IMR-90 (cell line): ENCODE data around the gene XAGE1A. TPM values are rescaled to one million over a fixed set of nuclear protein-coding genes. Genes with fewer than 3 reads are reported as not detected.
"Not testable (repeated sequence)": the region's sequence is repeated elsewhere in the genome, so short reads cannot be mapped to it uniquely, and the experiment has no call there.

Source experiments
- ATAC-seq: fragments of 200-7000 bp; cut with Tn5 transposase; 2 replicates; pipeline ENCODE4 v1.9.1; 2020; ENCODE audit warnings: low read depth, mild to moderate bottlenecking, moderate library complexity
- Bru-seq: library from RNA; stranded (reverse); fragments of 400-500 nt; gene quantifications from one replicate; lab custom pipeline; 2021; lab: Mats Ljungman, UMichigan
- BruChase-seq, 2 experiments: library from RNA; stranded (reverse); fragments of 400-500 nt; gene quantifications; one replicate each; lab custom pipeline; 2021; lab: Mats Ljungman, UMichigan
- BruUV-seq: library from RNA; stranded (reverse); fragments of 400-500 nt; replicated peaks from 2 replicates; lab custom pipeline; 2021; lab: Mats Ljungman, UMichigan
- CTCF ChIA-PET: fragments of 300-600 bp; formaldehyde crosslinking; extraction: SDS; loops from one replicate; lab custom pipeline; 2021; ENCODE audit warnings: antibody characterized with exemption; lab: Yijun Ruan, JAX
- POLR2A ChIA-PET: fragments of 300-600 bp; sonication (Branson Sonifier 250); formaldehyde crosslinking; loops from one replicate; lab custom pipeline; 2022; ENCODE audit warnings: antibody characterized with exemption; ENCODE audit not compliant: unreplicated experiment; lab: Charles Lee
- DNase-seq: peaks from one replicate; pipeline ENCODE4 v3.0.0; 2013
- H2AFZ ChIP-seq: replicated peaks from 2 replicates; pipeline ENCODE3; 2013; ENCODE audit warnings: low read length, mild to moderate bottlenecking; ENCODE audit not compliant: poor library complexity
- H2AK5ac ChIP-seq: 2 replicates; pipeline ENCODE4 v1.6.1; 2013; ENCODE audit warnings: low read depth, low read length, inconsistent platforms
- H2AK9ac ChIP-seq: replicated peaks from 2 replicates; pipeline ENCODE3; 2013; ENCODE audit warnings: mild to moderate bottlenecking, low read depth, low read length, moderate library complexity; ENCODE audit not compliant: poor library complexity
- H2BK120ac ChIP-seq: 2 replicates; pipeline ENCODE4 v1.6.1; 2013; ENCODE audit warnings: low read depth, low read length, inconsistent platforms
- H2BK15ac ChIP-seq: 3 replicates; pipeline ENCODE4 v1.6.1; 2013; ENCODE audit warnings: low read depth, low read length, inconsistent platforms
- H2BK20ac ChIP-seq: 2 replicates; pipeline ENCODE4 v1.6.1; 2013; ENCODE audit warnings: low read depth, mild to moderate bottlenecking, inconsistent platforms, low read length, moderate library complexity
- H2BK5ac ChIP-seq: 2 replicates; pipeline ENCODE4 v1.6.1; 2013; ENCODE audit warnings: mild to moderate bottlenecking, low read depth, low read length, inconsistent platforms; ENCODE audit not compliant: poor library complexity, severe bottlenecking
- H3K14ac ChIP-seq: replicated peaks from 2 replicates; pipeline ENCODE4 v1.6.1; 2013; ENCODE audit warnings: low read depth, low read length, inconsistent platforms
- H3K18ac ChIP-seq: 2 replicates; pipeline ENCODE4 v1.6.1; 2013; ENCODE audit warnings: low read depth, low read length, control low read depth
- H3K23ac ChIP-seq: 2 replicates; pipeline ENCODE4 v1.6.1; 2013; ENCODE audit warnings: low read depth, low read length, inconsistent platforms
- H3K27ac ChIP-seq: 2 replicates; pipeline ENCODE4 v1.5.1; 2013; ENCODE audit warnings: mild to moderate bottlenecking, control low read depth, low read length; ENCODE audit not compliant: insufficient read depth
- H3K27me3 ChIP-seq: 2 replicates; pipeline ENCODE4 v1.6.1; 2013; ENCODE audit warnings: low read length; ENCODE audit not compliant: control insufficient read depth, insufficient read depth
- H3K36me3 ChIP-seq: 2 replicates; pipeline ENCODE4 v1.6.1; 2013; ENCODE audit warnings: low read length, mixed read lengths; ENCODE audit not compliant: control insufficient read depth, insufficient read depth
- H3K4ac ChIP-seq: 2 replicates; pipeline ENCODE4 v1.6.1; 2013; ENCODE audit warnings: low read depth, low read length, inconsistent platforms
- H3K4me1 ChIP-seq: 2 replicates; pipeline ENCODE4 v1.6.1; 2013; ENCODE audit warnings: low read length, mixed read lengths; ENCODE audit not compliant: control insufficient read depth, insufficient read depth
- H3K4me2 ChIP-seq: 2 replicates; pipeline ENCODE4 v1.6.1; 2013; ENCODE audit warnings: low read depth, mild to moderate bottlenecking, control low read depth, low read length, moderate library complexity
- H3K4me3 ChIP-seq: 2 replicates; pipeline ENCODE4 v1.5.1; 2013; ENCODE audit warnings: low read depth, mild to moderate bottlenecking, control low read depth, low read length, moderate library complexity; ENCODE audit not compliant: insufficient read depth
- H3K56ac ChIP-seq: 2 replicates; pipeline ENCODE4 v1.6.1; 2013; ENCODE audit warnings: low read length, inconsistent platforms; ENCODE audit not compliant: insufficient read depth; ENCODE audit errors: extremely low read depth
- H3K79me1 ChIP-seq, 2 experiments: 2 replicates each; pipeline ENCODE4 v1.6.1; 2013; ENCODE audit warnings: low read length in 2 of 2, inconsistent platforms in 1 of 2, low read depth in 1 of 2
- H3K9ac ChIP-seq: 2 replicates; pipeline ENCODE4 v1.6.1; 2013; ENCODE audit warnings: low read depth, low read length, control low read depth
- H3K9me1 ChIP-seq: 2 replicates; pipeline ENCODE4 v1.6.1; 2013; ENCODE audit warnings: low read length, inconsistent platforms; ENCODE audit not compliant: insufficient read depth
- H3K9me3 ChIP-seq: 2 replicates; pipeline ENCODE4 v1.6.1; 2013; ENCODE audit warnings: low read length; ENCODE audit not compliant: control insufficient read depth, insufficient read depth
- H4K20me1 ChIP-seq: 2 replicates; pipeline ENCODE4 v1.6.1; 2013; ENCODE audit warnings: low read length, inconsistent platforms; ENCODE audit not compliant: insufficient read depth
- H4K5ac ChIP-seq: 2 replicates; pipeline ENCODE4 v1.6.1; 2013; ENCODE audit warnings: mild to moderate bottlenecking, low read depth, low read length, control low read depth
- H4K8ac ChIP-seq, 2 experiments: 2 replicates each; pipeline ENCODE4 v1.6.1; 2013; ENCODE audit warnings: low read depth in 2 of 2, low read length in 2 of 2, control low read depth in 1 of 2, inconsistent platforms in 1 of 2
- H4K91ac ChIP-seq: 2 replicates; pipeline ENCODE4 v1.6.1; 2013; ENCODE audit warnings: low read depth, low read length, inconsistent platforms; ENCODE audit not compliant: insufficient read depth
- WGBS, 2 experiments: methylation state at CpG; one replicate each; pipeline versions ENCODE4 v1.1.5 to v1.1.7; 2013; ENCODE audit warnings: missing lambda C conversion rate in 2 of 2; ENCODE audit not compliant: insufficient read length in 1 of 2; ENCODE audit errors: extremely low coverage in 2 of 2; 5-methylcytosine and 5-hydroxymethylcytosine counted together
- dilution Hi-C: fragments of 300-500 bp; cut with HindIII; formaldehyde crosslinking; loops from one replicate; pipeline ENCODE4 v1.14.3; 2018; ENCODE audit warnings: low sequenced_read_pairs; ENCODE audit not compliant: unreplicated experiment
- in situ Hi-C: fragments of 300-500 bp; cut with MboI; formaldehyde crosslinking; loops from 3 replicates; pipeline ENCODE4 v1.14.3; 2019; ENCODE audit warnings: low sequenced_read_pairs, inconsistent platforms, mixed read lengths
- intact Hi-C: fragments of 100-400 bp; cut with micrococcal nuclease; formaldehyde crosslinking; loops from 2 replicates; pipeline ENCODE4 v1.10.0; 2022
- long read RNA-seq: library from polyadenylated mRNA; unstranded; transcript quantifications from one replicate; pipeline ENCODE4 v2.0.0, GENCODE V29; 2021; ENCODE audit not compliant: unreplicated experiment
- polyA plus RNA-seq, 3 experiments: library from polyadenylated mRNA; depleted of rRNA; stranded (reverse); fragments of >200 nt; gene quantifications; 2 replicates each; pipeline ENCODE4 v1.2.3, GENCODE V29; 2012; ENCODE audit warnings: low replicate concordance in 1 of 3
- total RNA-seq: library from RNA; depleted of rRNA; stranded (reverse); fragments of >200 nt; gene quantifications from 2 replicates; pipeline ENCODE4 v1.2.3, GENCODE V29; 2012; rRNA removed

XAGE1A gene
- total RNA-seq: not detected in 2 replicates
- not detected in 2 replicates for polyA plus RNA-seq (2012; rRNA removed)
- polyA plus RNA-seq (2012; cell fraction: cytosol; rRNA removed): not detected in 2 replicates
- not detected in 2 replicates for polyA plus RNA-seq (2012; cell fraction: nucleus; rRNA removed; ENCODE audit: low replicate concordance)
- Bru-seq, nascent RNA: not detected
- BruChase-seq, experiment 1, labeled RNA remaining after a 6-hour chase: not detected
- not detected for BruChase-seq, experiment 2, labeled RNA remaining after a 2-hour chase
- long read RNA-seq: 0 reads

GRCh38 chrX:52495545-52496418, at the start of gene XAGE1A:
XAGE1A (plus strand) TSS chrX:52495808; CDS start chrX:52497362, 1,554 bp downstream.
- H2AK5ac ChIP-seq, H3K18ac ChIP-seq, dilution Hi-C loops, H2AK9ac ChIP-seq, H3K14ac ChIP-seq, DNase-seq, H3K9me3 ChIP-seq, H2BK120ac ChIP-seq, H3K27me3 ChIP-seq, H2AFZ ChIP-seq, H3K79me1 ChIP-seq, H4K8ac ChIP-seq, H4K5ac ChIP-seq, H2BK20ac ChIP-seq, CTCF ChIA-PET, H3K9ac ChIP-seq, in situ Hi-C loops, H3K9me1 ChIP-seq, H3K56ac ChIP-seq, H3K23ac ChIP-seq, ATAC-seq, H3K27ac ChIP-seq, H3K4ac ChIP-seq, BruUV-seq, intact Hi-C loops, H4K91ac ChIP-seq, H2BK15ac ChIP-seq, H3K4me1 ChIP-seq, H3K36me3 ChIP-seq, POLR2A ChIA-PET, H3K4me3 ChIP-seq, H4K20me1 ChIP-seq, H2BK5ac ChIP-seq, H3K4me2 ChIP-seq: not testable (repeated sequence)
- WGBS, 2 experiments: no CpG with 5 or more reads among the region's 41 CpGs

GRCh38 chrX:52452031-52452430, 43.6 kb upstream of the XAGE1A start:
- WGBS, 2 experiments: no CpG with 5 or more reads among the region's 3 CpGs
- H3K56ac ChIP-seq: not testable (repeated sequence)

More at GRCh38 chrX:52452031-52452430, 43.6 kb upstream of the XAGE1A start:
- BruUV-seq, H2BK5ac ChIP-seq, H4K8ac ChIP-seq, H3K27me3 ChIP-seq, H3K23ac ChIP-seq, H2BK15ac ChIP-seq, H3K79me1 ChIP-seq, in situ Hi-C loops, H3K36me3 ChIP-seq, POLR2A ChIA-PET, H3K4me2 ChIP-seq, H2AK5ac ChIP-seq, H4K91ac ChIP-seq, H3K4me1 ChIP-seq, H4K20me1 ChIP-seq, H3K9me1 ChIP-seq, H4K5ac ChIP-seq, H3K27ac ChIP-seq, H2BK120ac ChIP-seq, H3K18ac ChIP-seq, H2AFZ ChIP-seq, H3K14ac ChIP-seq, H2AK9ac ChIP-seq, H3K9ac ChIP-seq, CTCF ChIA-PET, ATAC-seq, DNase-seq, dilution Hi-C loops, H3K4ac ChIP-seq, H3K4me3 ChIP-seq, intact Hi-C loops, H3K9me3 ChIP-seq, H2BK20ac ChIP-seq: not testable (repeated sequence)
